HG03108 (cell line): Measurements from ENCODE around the gene RBMS1.

ENCODE experiments used
- ATAC-seq: cut with Tn5 transposase; IDR thresholded peaks from one replicate; pipeline ENCODE4 v1.9.1; 2021; ENCODE audit warnings: moderate library complexity; ENCODE audit not compliant: unreplicated experiment

RBMS1 gene

GRCh38 chr2:160411955-160412354 is 81.7 kb downstream of the RBMS1 start:
- ATAC-seq: no peak

GRCh38 chr2:160411167-160411566 is 82.4 kb downstream of the RBMS1 start:
- ATAC-seq: peak; percentile 36

GRCh38 chr2:160409480-160409879 is 84.1 kb downstream of the RBMS1 start:
- ATAC-seq: no peak

- no peak for ATAC-seq
These were observed 84.7 kb downstream of the RBMS1 start for GRCh38 chr2:160408959-160409291.

- ATAC-seq: no peak
These were observed 85.2 kb downstream of the RBMS1 start for GRCh38 chr2:160408173-160408958.

GRCh38 chr2:160407393-160408172 is 86.0 kb downstream of the RBMS1 start:
- ATAC-seq: peak; percentile 50

GRCh38 chr2:160406591-160407392 is 86.8 kb downstream of the RBMS1 start:
- ATAC-seq: peak; percentile 55

GRCh38 chr2:160405077-160405867 is 88.3 kb downstream of the RBMS1 start:
- no peak for ATAC-seq

- no peak for ATAC-seq
These were observed 90.3 kb downstream of the RBMS1 start for GRCh38 chr2:160402997-160403979.

GRCh38 chr2:160402501-160402900 is 91.1 kb downstream of the RBMS1 start:
- no peak for ATAC-seq

- peak; percentile 53 for ATAC-seq
These were observed 91.7 kb downstream of the RBMS1 start for GRCh38 chr2:160401895-160402294.

GRCh38 chr2:160399880-160400279 is 93.7 kb downstream of the RBMS1 start:
- ATAC-seq: no peak

- no peak for ATAC-seq
These were observed 96.1 kb downstream of the RBMS1 start for GRCh38 chr2:160397530-160397865.

- ATAC-seq: peak; percentile 99
These were observed 99.5 kb downstream of the RBMS1 start for GRCh38 chr2:160394153-160394552.

GRCh38 chr2:160392201-160392600 is 101.4 kb downstream of the RBMS1 start:
- ATAC-seq: no peak

GRCh38 chr2:160390544-160391455 is 102.8 kb downstream of the RBMS1 start:
- ATAC-seq: no peak

- no peak for ATAC-seq
These were observed 103.7 kb downstream of the RBMS1 start for GRCh38 chr2:160389875-160390274.

- no peak for ATAC-seq
These were observed 104.9 kb downstream of the RBMS1 start for GRCh38 chr2:160388464-160389263.
